CD8-positive, alpha-beta memory T cell (primary cell): ENCODE measurements around the gene LIPA. TPM values are rescaled to one million over a fixed set of nuclear protein-coding genes. Genes with fewer than 3 reads are reported as not detected.

ENCODE experiments used
- CTCF ChIA-PET: fragments of 350-600 bp; sonication (Branson Sonifier 250); formaldehyde crosslinking; loops from one replicate; lab custom pipeline; 2021; ENCODE audit warnings: antibody characterized with exemption; lab: Charles Lee
- POLR2A ChIA-PET: fragments of 350-600 bp; sonication (Branson Sonifier 250); formaldehyde crosslinking; loops from one replicate; lab custom pipeline; 2021; ENCODE audit warnings: antibody characterized with exemption; lab: Charles Lee
- DNase-seq, 5 donors: peaks; one replicate each; pipeline versions ENCODE4 v3.0.0 to v3.0.0-alpha.2; 2020 to 2022; ENCODE audit warnings: mixed read lengths in 1 of 5
- H3K27ac ChIP-seq: one replicate; pipeline ENCODE4 v1.7.0; 2013; ENCODE audit warnings: low read depth, mild to moderate bottlenecking, low read length, moderate library complexity
- H3K27me3 ChIP-seq: 2 replicates; pipeline ENCODE4 v1.7.0; 2013; ENCODE audit warnings: low read length, mild to moderate bottlenecking; ENCODE audit not compliant: insufficient read depth, poor library complexity, severe bottlenecking
- H3K36me3 ChIP-seq: 2 replicates; pipeline ENCODE4 v1.7.0; 2013; ENCODE audit warnings: mild to moderate bottlenecking, low read length, moderate library complexity; ENCODE audit not compliant: insufficient read depth
- H3K4me1 ChIP-seq: 2 replicates; pipeline ENCODE4 v1.7.0; 2013; ENCODE audit warnings: mild to moderate bottlenecking, low read length, moderate library complexity; ENCODE audit not compliant: insufficient read depth
- H3K4me3 ChIP-seq: 2 replicates; pipeline ENCODE4 v1.7.0; 2013; ENCODE audit warnings: mild to moderate bottlenecking, low read length
- H3K9me3 ChIP-seq: 2 replicates; pipeline ENCODE4 v1.7.0; 2013; ENCODE audit warnings: mild to moderate bottlenecking, low read length
- H3K27ac Mint-ChIP-seq, 8 donors: one replicate each; pipeline ENCODE4 v1.8.0; 2020 to 2021; ENCODE audit warnings: mixed read lengths in 8 of 8, mild to moderate bottlenecking in 6 of 8, inconsistent platforms in 3 of 8, moderate library complexity in 3 of 8
- H3K27me3 Mint-ChIP-seq, 2 donors: one replicate each; pipeline ENCODE4 v1.8.0; 2020 to 2021; ENCODE audit warnings: mixed read lengths in 2 of 2, mild to moderate bottlenecking in 1 of 2, moderate library complexity in 1 of 2
- H3K36me3 Mint-ChIP-seq, 3 donors: one replicate each; pipeline ENCODE4 v1.8.0; 2020 to 2021; ENCODE audit warnings: mixed read lengths in 3 of 3, inconsistent platforms in 1 of 3, mild to moderate bottlenecking in 1 of 3
- H3K4me1 Mint-ChIP-seq, 3 donors: one replicate each; pipeline ENCODE4 v1.8.0; 2020 to 2021; ENCODE audit warnings: mixed read lengths in 3 of 3, inconsistent platforms in 1 of 3, mild to moderate bottlenecking in 1 of 3
- H3K4me3 Mint-ChIP-seq, 7 donors: one replicate each; pipeline ENCODE4 v1.8.0; 2020 to 2021; ENCODE audit warnings: mixed read lengths in 7 of 7, mild to moderate bottlenecking in 6 of 7, moderate library complexity in 4 of 7, inconsistent platforms in 2 of 7
- H3K9me3 Mint-ChIP-seq, 5 donors: one replicate each; pipeline ENCODE4 v1.8.0; 2020 to 2022; ENCODE audit warnings: mixed read lengths in 5 of 5, mild to moderate bottlenecking in 3 of 5, moderate library complexity in 2 of 5, inconsistent platforms in 1 of 5
- polyA plus RNA-seq: library from polyadenylated mRNA; unstranded; fragments of 300-500 nt; fragmentation: Illumina TruSeq; gene quantifications from one replicate; pipeline ENCODE4 v1.2.3, GENCODE V29; 2021
- total RNA-seq, 2 experiments: library from RNA; stranded (reverse); gene quantifications; one replicate each; pipeline ENCODE4 v1.2.3, GENCODE V29; 2021

The LIPA gene
- total and polyA plus RNA-seq, 3 experiments from 2014 or later: 22.9 to 98.0 (median 23.9) TPM

GRCh38 chr10:89279421-89279869 is 27.9 kb upstream of the LIPA start:
- POLR2A ChIA-PET: no interaction called here
- CTCF ChIA-PET: no interaction called here
- no peak overlapping the region for H3K4me3 Mint-ChIP-seq

GRCh38 chr10:89278900-89279392 is 27.4 kb upstream of the LIPA start:
- ChIA-PET CTCF (no interaction called here), POLR2A (no interaction called here)

More at GRCh38 chr10:89279421-89279869, 27.9 kb upstream of the LIPA start:
- Histone ChIP-seq H3K4me1 (no peaks in the 10 kb centered on the region), H3K4me3 (no peak overlapping the region), H3K36me3 (no peaks in the 10 kb centered on the region), H3K9me3 (no peaks in the 10 kb centered on the region), H3K27ac (no peak overlapping the region), H3K27me3 (no peaks in the 10 kb centered on the region)
- Mint-ChIP-seq H3K4me1 (no peaks in the 10 kb centered on the region), H3K27ac (no peak overlapping the region), H3K36me3 (no peaks in the 10 kb centered on the region), H3K27me3 (peaks cover 6 to 21% of the 10 kb centered on the region in 2 donors), H3K9me3 (no peaks in the 10 kb centered on the region)
- DNase-seq: no peak

GRCh38 chr10:89278034-89278535 is 26.5 kb upstream of the LIPA start:
- Mint-ChIP-seq H3K36me3 (no peaks in the 10 kb centered on the region), H3K9me3 (no peaks in the 10 kb centered on the region), H3K4me3 (no peak overlapping the region), H3K27me3 (peaks cover 6 to 23% of the 10 kb centered on the region in 2 donors), H3K4me1 (no peaks in the 10 kb centered on the region), H3K27ac (no peak overlapping the region)
- H3K27me3 ChIP-seq: no peaks in the 10 kb centered on the region
- no peaks in the 10 kb centered on the region for H3K4me1 ChIP-seq
- H3K36me3 ChIP-seq: no peaks in the 10 kb centered on the region
- H3K4me3 ChIP-seq: no peak overlapping the region
- ChIA-PET CTCF (no interaction called here), POLR2A (no interaction called here)
- no peaks in the 10 kb centered on the region for H3K9me3 ChIP-seq
- H3K27ac ChIP-seq: no peak overlapping the region
- no peak for DNase-seq

More at GRCh38 chr10:89278900-89279392, 27.4 kb upstream of the LIPA start:
- no peaks in the 10 kb centered on the region for H3K9me3 Mint-ChIP-seq
- no peaks in the 10 kb centered on the region for H3K36me3 Mint-ChIP-seq
- no peak overlapping the region for H3K4me3 Mint-ChIP-seq
- H3K27me3 Mint-ChIP-seq: peaks cover 6 to 21% of the 10 kb centered on the region in 2 donors
- H3K36me3 ChIP-seq: no peaks in the 10 kb centered on the region
- no peak overlapping the region for H3K27ac Mint-ChIP-seq
- H3K27me3 ChIP-seq: no peaks in the 10 kb centered on the region
- H3K4me1 ChIP-seq: no peaks in the 10 kb centered on the region
- no peaks in the 10 kb centered on the region for H3K4me1 Mint-ChIP-seq
- H3K4me3 ChIP-seq: no peak overlapping the region
- no peaks in the 10 kb centered on the region for H3K9me3 ChIP-seq
- no peak overlapping the region for H3K27ac ChIP-seq
- no peak for DNase-seq

GRCh38 chr10:89275383-89275782 is 23.8 kb upstream of the LIPA start:
- H3K9me3 Mint-ChIP-seq: no peaks in the 10 kb centered on the region
- H3K27ac Mint-ChIP-seq: no peak overlapping the region
- Histone ChIP-seq H3K36me3 (no peaks in the 10 kb centered on the region), H3K27ac (no peak overlapping the region), H3K4me3 (no peak overlapping the region), H3K9me3 (no peaks in the 10 kb centered on the region), H3K4me1 (no peaks in the 10 kb centered on the region), H3K27me3 (no peaks in the 10 kb centered on the region)
- H3K27me3 Mint-ChIP-seq: peaks cover 12 to 36% of the 10 kb centered on the region in 2 donors
- POLR2A ChIA-PET: no interaction called here
- H3K4me1 Mint-ChIP-seq: no peaks in the 10 kb centered on the region
- DNase-seq: no peak
- peaks cover 0 to 4% (median 0%) of the 10 kb centered on the region in 3 donors for H3K36me3 Mint-ChIP-seq
- H3K4me3 Mint-ChIP-seq: no peak overlapping the region
- CTCF ChIA-PET: interaction anchor here (1.0 kb wide), 1 partner anchor 94 kb away, joined by 3 read pairs; no protein-coding TSS in a partner anchor

DNA sequence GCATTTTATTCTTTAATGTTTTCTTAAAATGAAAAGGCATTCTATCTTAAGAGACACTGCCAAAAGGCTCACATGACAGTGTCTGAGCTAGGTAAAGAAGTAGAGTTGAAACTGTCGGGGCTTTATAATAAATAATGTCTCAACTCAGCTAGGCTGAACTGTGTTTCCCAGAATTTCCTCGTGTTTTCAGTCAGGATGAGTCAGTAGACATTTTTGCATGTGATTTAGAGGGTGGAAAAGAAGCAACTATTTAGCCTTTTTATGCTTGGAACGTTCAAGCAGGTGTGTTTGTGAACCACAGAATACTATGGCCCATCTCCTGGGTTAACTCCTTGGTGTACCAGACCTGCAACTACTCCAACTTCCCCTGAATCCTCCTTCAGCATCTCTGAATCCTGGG is 23.4 kb upstream of the LIPA start:
- Mint-ChIP-seq H3K4me3 (no peak overlapping the region), H3K9me3 (no peaks in the 10 kb centered on the region), H3K4me1 (no peaks in the 10 kb centered on the region), H3K27ac (no peak overlapping the region), H3K27me3 (peaks cover 12 to 36% of the 10 kb centered on the region in 2 donors), H3K36me3 (peaks cover 0 to 4% (median 0%) of the 10 kb centered on the region in 3 donors)
- Histone ChIP-seq H3K36me3 (no peaks in the 10 kb centered on the region), H3K4me1 (no peaks in the 10 kb centered on the region), H3K9me3 (no peaks in the 10 kb centered on the region), H3K4me3 (no peak overlapping the region), H3K27ac (no peak overlapping the region), H3K27me3 (no peaks in the 10 kb centered on the region)
- DNase-seq: no peak
- ChIA-PET POLR2A (no interaction called here), CTCF (interaction anchor here (1.0 kb wide), 1 partner anchor 94 kb away, joined by 3 read pairs; no protein-coding TSS in a partner anchor)

DNA sequence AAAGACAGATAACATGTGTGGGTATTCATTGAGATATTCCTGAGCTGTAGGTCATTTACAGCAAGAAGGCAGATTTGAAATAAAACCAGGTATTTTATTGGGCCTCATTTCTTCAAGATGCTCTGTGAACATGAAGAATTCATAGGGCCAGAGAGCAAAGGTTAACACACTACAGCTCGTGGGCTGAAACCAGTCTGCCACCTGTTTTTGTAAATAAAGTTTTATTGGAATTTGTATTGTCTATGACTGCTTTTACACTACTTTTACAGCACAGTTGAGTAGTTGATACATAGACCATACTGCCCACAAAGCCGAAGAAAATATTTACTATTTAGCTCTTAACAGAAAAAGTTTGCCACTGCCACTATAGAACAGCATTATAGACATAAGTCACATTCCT is 22.1 kb upstream of the LIPA start:
- DNase-seq: no peak
- Histone ChIP-seq H3K27ac (no peak overlapping the region), H3K4me1 (no peaks in the 10 kb centered on the region), H3K27me3 (no peaks in the 10 kb centered on the region), H3K4me3 (no peak overlapping the region), H3K36me3 (no peaks in the 10 kb centered on the region), H3K9me3 (no peaks in the 10 kb centered on the region)
- no peaks in the 10 kb centered on the region for H3K9me3 Mint-ChIP-seq
- H3K27me3 Mint-ChIP-seq: peaks cover 12 to 36% of the 10 kb centered on the region in 2 donors
- POLR2A ChIA-PET: no interaction called here
- CTCF ChIA-PET: interaction anchor here (0.9 kb wide), 1 partner anchor 94 kb away, joined by 3 read pairs; no protein-coding TSS in a partner anchor
- no peak overlapping the region for H3K4me3 Mint-ChIP-seq
- peaks cover 0 to 4% (median 0%) of the 10 kb centered on the region in 3 donors for H3K36me3 Mint-ChIP-seq
- no peak overlapping the region for H3K27ac Mint-ChIP-seq
- no peaks in the 10 kb centered on the region for H3K4me1 Mint-ChIP-seq

DNA sequence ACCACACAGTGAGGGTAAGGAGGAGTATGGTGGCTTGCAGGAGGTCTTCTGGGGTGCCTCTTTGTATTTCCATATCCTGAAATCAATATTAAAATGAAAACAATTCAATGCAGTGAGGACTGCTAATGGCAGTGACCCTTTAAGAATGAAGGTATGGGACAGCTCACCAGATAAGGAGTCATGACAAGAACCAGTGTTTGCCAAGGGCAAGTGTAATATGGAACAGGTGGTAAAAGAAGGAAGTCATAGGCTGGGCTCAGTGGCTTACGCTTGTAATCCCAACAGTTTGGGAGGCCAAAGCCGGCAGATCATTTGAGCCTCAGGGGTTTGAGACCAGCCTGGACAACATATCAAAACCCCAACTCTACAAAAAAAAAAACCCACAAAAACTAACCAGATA is 20.0 kb upstream of the LIPA start:
- Histone ChIP-seq H3K4me3 (no peak overlapping the region), H3K27me3 (no peaks in the 10 kb centered on the region), H3K4me1 (no peaks in the 10 kb centered on the region), H3K27ac (no peak overlapping the region), H3K9me3 (no peaks in the 10 kb centered on the region), H3K36me3 (no peaks in the 10 kb centered on the region)
- ChIA-PET POLR2A (no interaction called here), CTCF (no interaction called here)
- H3K9me3 Mint-ChIP-seq: no peaks in the 10 kb centered on the region
- no peak overlapping the region for H3K4me3 Mint-ChIP-seq
- no peaks in the 10 kb centered on the region for H3K4me1 Mint-ChIP-seq
- peaks cover 0 to 4% (median 0%) of the 10 kb centered on the region in 3 donors for H3K36me3 Mint-ChIP-seq
- H3K27me3 Mint-ChIP-seq: peaks cover 12 to 31% of the 10 kb centered on the region in 2 donors
- no peak overlapping the region for H3K27ac Mint-ChIP-seq
- DNase-seq: no peak

- Histone ChIP-seq H3K27ac (no peak overlapping the region), H3K36me3 (no peaks in the 10 kb centered on the region), H3K4me3 (no peak overlapping the region), H3K9me3 (no peaks in the 10 kb centered on the region), H3K4me1 (no peaks in the 10 kb centered on the region), H3K27me3 (no peaks in the 10 kb centered on the region)
- Mint-ChIP-seq H3K9me3 (no peaks in the 10 kb centered on the region), H3K27me3 (peaks cover 10 to 34% of the 10 kb centered on the region in 2 donors), H3K4me3 (no peak overlapping the region), H3K27ac (no peak overlapping the region), H3K4me1 (no peaks in the 10 kb centered on the region), H3K36me3 (peaks cover 0 to 4% (median 0%) of the 10 kb centered on the region in 3 donors)
- POLR2A ChIA-PET: no interaction called here
- DNase-seq: no peak
- CTCF ChIA-PET: interaction anchor here (1.6 kb wide), 1 partner anchor 100 kb away, joined by 3 read pairs; no protein-coding TSS in a partner anchor
Observed at GRCh38 chr10:89270153-89270483, 18.5 kb upstream of the LIPA start.
